ENCODE results near the gene CEBPG.

The CEBPG gene

GRCh38 chr19:33376941-33377557, 3.5 kb downstream of the CEBPG start:
- TF ChIP-seq CTCF (conservative IDR thresholded peaks at IDR 0.05; ENCODE audit: low read depth, low read length), result no peak
- no peak overlapping the region for H2AFZ ChIP-seq (ENCODE audit: low read depth)
- no peaks in the 10 kb centered on the region; the same call in 1 of the 2 replicates for H3K36me3 ChIP-seq (ENCODE audit: insufficient read depth)
- H3K4me2 ChIP-seq, result no peak overlapping the region
- no peak overlapping the region for H3K27ac ChIP-seq
- H3K79me2 ChIP-seq (ENCODE audit: insufficient read depth, low read depth), result peaks cover 80% of the 10 kb centered on the region
- H4K20me1 ChIP-seq (ENCODE audit: insufficient read depth), result peaks cover 31% of the 10 kb centered on the region
- H3K9ac ChIP-seq, result no peak overlapping the region
- no peaks in the 10 kb centered on the region for H3K27me3 ChIP-seq (ENCODE audit: insufficient read depth, low read depth)
- H3K4me3 ChIP-seq (IDR thresholded peaks at IDR 0.05; ENCODE audit: insufficient read depth, low read depth, low read length), result no peak overlapping the region
- H3K4me1 ChIP-seq (ENCODE audit: low read depth, poor library complexity, severe bottlenecking), result peaks cover 39% of the 10 kb centered on the region

GRCh38 chr19:33377586-33378475, 4.3 kb downstream of the CEBPG start:
- H3K27me3 ChIP-seq (ENCODE audit: insufficient read depth, low read depth), result no peaks in the 10 kb centered on the region
- H3K27ac ChIP-seq, result no peak overlapping the region
- no peak overlapping the region for H3K4me3 ChIP-seq (IDR thresholded peaks at IDR 0.05; ENCODE audit: insufficient read depth, low read depth, low read length)
- H3K4me1 ChIP-seq (ENCODE audit: low read depth, poor library complexity, severe bottlenecking), result peaks cover 39% of the 10 kb centered on the region
- H3K36me3 ChIP-seq (ENCODE audit: insufficient read depth), result no peaks in the 10 kb centered on the region; the same call in 1 of the 2 replicates
- H3K4me2 ChIP-seq, result no peak overlapping the region
- no peak for TF ChIP-seq CTCF (conservative IDR thresholded peaks at IDR 0.05; ENCODE audit: low read depth, low read length)
- peaks cover 31% of the 10 kb centered on the region for H4K20me1 ChIP-seq (ENCODE audit: insufficient read depth)
- H3K9ac ChIP-seq, result no peak overlapping the region
- no peak overlapping the region for H2AFZ ChIP-seq (ENCODE audit: low read depth)
- H3K79me2 ChIP-seq (ENCODE audit: insufficient read depth, low read depth), result peaks cover 86% of the 10 kb centered on the region

GRCh38 chr19:33379151-33379829, 5.8 kb downstream of the CEBPG start:
- peaks cover 31% of the 10 kb centered on the region for H4K20me1 ChIP-seq (ENCODE audit: insufficient read depth)

More at GRCh38 chr19:33379151-33379829, 5.8 kb downstream of the CEBPG start:
- TF ChIP-seq CTCF (conservative IDR thresholded peaks at IDR 0.05; ENCODE audit: low read depth, low read length), result no peak
- Histone ChIP-seq H3K36me3 (ENCODE audit: insufficient read depth) (no peaks in the 10 kb centered on the region; the same call in 1 of the 2 replicates), H3K27me3 (ENCODE audit: insufficient read depth, low read depth) (no peaks in the 10 kb centered on the region), H3K27ac (no peak overlapping the region), H3K4me3 (IDR thresholded peaks at IDR 0.05; ENCODE audit: insufficient read depth, low read depth, low read length) (no peak overlapping the region), H3K79me2 (ENCODE audit: insufficient read depth, low read depth) (peaks cover 92% of the 10 kb centered on the region), H3K4me1 (ENCODE audit: low read depth, poor library complexity, severe bottlenecking) (peaks cover 39% of the 10 kb centered on the region), H3K9ac (no peak overlapping the region), H2AFZ (ENCODE audit: low read depth) (no peak overlapping the region), H3K4me2 (no peak overlapping the region)
